ENCODE results near the gene KLF16.
A peak's percentile ranks its signal among the peaks of the same experiment; 100 is the strongest.
"Not testable (repeated sequence)": the region's sequence is repeated elsewhere in the genome, so short reads cannot be mapped to it uniquely, and the experiment has no call there.

KLF16 gene

DNA sequence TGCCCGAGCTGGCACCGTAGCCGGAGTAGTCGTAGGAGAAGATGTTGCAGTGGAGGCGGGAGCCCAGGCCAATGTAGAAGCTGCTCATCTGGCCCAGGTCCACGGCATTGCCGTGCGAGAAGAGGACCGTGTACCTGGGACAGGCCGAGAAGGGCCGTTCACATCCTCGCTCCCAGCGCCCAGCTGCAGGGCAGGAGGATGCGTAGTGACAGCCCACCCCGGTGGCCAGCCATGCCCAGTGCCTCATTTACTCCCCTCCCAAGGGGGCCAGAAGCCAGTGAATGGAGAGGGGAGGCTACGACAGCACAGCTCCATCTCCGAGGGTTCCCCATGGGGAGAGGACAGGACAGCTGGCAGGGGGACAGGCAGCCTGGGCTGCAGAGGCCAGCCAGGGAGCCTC, 16.6 kb upstream of the KLF16 start:
- peaks cover 35% of the 10 kb centered on the region for H3K4me1 Mint-ChIP-seq
- not testable (repeated sequence) for H3K4me3 Mint-ChIP-seq; H3K27me3 Mint-ChIP-seq; ATAC-seq; DNase-seq; H3K36me3 Mint-ChIP-seq (ENCODE audit: low read depth); H3K27ac Mint-ChIP-seq; H3K9me3 Mint-ChIP-seq

DNA sequence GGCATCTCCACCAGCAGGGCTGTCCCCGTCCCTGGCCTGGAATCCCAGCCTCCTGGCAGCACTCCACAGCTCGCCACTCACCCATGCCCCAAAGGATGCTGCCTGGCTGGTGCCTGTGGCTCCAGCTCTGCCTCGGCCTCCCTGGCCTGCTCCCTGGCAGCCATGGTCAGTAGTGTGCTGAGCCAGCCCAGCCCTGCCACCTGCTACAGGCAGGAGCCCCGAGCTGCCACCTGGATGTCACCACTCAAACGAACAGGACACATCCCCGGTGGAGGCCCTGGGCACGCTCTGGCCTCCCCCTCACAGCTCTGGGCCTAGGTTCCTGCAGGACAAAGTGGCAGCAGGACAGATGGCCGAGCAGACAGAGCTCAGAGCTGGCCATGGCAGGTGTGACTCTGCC, 15.2 kb upstream of the KLF16 start:
- not testable (repeated sequence) for ATAC-seq, H3K9me3 Mint-ChIP-seq, H3K4me3 Mint-ChIP-seq, DNase-seq, H3K27ac Mint-ChIP-seq, H3K27me3 Mint-ChIP-seq
- Mint-ChIP-seq H3K36me3 (ENCODE audit: low read depth) (peaks cover 14% of the 10 kb centered on the region), H3K4me1 (peaks cover 39% of the 10 kb centered on the region)

DNA sequence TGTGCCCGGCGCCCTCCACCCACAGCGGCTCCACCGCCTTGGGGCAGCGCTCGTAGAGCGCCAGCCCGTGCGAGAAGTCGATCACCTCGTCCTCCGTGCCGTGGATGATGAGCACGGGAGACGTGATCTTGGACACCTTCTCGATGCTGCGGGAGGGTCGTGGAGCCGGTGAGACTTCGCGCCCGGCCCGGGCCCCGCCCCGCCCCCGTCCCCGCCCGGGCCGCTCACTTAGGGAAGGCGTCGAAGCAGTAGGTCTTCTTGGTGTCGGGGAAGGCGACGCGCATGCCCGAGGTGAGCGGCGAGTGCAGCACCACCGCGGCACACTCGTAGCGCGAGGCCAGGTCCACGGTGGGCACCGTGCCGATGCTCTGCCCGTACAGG, 13.9 kb upstream of the KLF16 start:
- ATAC-seq, DNase-seq, H3K27ac Mint-ChIP-seq, H3K27me3 Mint-ChIP-seq, H3K4me3 Mint-ChIP-seq, H3K9me3 Mint-ChIP-seq: not testable (repeated sequence)
- peaks cover 28% of the 10 kb centered on the region for H3K4me1 Mint-ChIP-seq
- peaks cover 14% of the 10 kb centered on the region for H3K36me3 Mint-ChIP-seq (ENCODE audit: low read depth)

DNA sequence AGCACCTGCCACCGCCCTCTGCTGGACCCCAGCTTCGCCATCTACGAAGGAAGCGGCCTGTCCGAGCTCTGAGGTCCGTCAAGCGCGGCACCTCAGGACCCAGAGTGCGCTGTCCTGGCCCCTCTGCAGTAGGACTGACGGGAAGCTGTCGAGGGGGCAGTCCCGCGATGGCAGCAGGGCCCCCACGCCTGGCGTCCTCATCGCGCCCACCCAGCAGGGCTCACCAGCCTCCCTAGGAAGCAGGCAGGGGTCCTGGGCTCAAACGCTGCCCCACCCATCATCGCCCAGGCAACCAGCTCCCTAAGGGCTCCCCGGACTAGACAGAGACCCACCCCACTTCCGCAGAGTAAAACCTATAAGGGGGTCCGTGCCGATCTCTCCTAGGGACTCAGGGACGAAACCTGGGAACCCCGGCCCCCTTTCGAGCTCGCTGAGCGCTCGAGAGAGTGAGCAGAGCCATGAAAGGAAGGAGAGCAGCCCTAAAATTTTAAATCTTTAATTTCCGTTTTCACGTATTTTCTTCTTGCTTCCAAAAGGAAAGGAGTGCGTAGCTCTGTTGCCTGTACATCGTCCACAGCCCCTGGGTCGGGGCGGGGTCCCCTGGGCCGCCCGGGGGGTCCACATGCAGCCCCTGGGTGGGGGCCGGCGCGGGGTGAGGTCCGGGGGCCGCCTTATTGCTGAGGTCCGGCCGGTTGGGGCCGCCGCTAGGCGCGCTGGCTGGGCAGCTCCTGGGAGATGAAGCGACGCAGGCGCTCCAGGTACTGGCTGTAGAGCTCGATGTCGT, 13.3 kb upstream of the KLF16 start:
- H3K27me3 Mint-ChIP-seq, DNase-seq, H3K9me3 Mint-ChIP-seq: not testable (repeated sequence)
- Mint-ChIP-seq H3K27ac (peak overlapping the region; percentile 95), H3K36me3 (ENCODE audit: low read depth) (peaks cover 14% of the 10 kb centered on the region), H3K4me3 (peak overlapping the region; percentile 98), H3K4me1 (peaks cover 24% of the 10 kb centered on the region)
- ATAC-seq, result peak; percentile 14

DNA sequence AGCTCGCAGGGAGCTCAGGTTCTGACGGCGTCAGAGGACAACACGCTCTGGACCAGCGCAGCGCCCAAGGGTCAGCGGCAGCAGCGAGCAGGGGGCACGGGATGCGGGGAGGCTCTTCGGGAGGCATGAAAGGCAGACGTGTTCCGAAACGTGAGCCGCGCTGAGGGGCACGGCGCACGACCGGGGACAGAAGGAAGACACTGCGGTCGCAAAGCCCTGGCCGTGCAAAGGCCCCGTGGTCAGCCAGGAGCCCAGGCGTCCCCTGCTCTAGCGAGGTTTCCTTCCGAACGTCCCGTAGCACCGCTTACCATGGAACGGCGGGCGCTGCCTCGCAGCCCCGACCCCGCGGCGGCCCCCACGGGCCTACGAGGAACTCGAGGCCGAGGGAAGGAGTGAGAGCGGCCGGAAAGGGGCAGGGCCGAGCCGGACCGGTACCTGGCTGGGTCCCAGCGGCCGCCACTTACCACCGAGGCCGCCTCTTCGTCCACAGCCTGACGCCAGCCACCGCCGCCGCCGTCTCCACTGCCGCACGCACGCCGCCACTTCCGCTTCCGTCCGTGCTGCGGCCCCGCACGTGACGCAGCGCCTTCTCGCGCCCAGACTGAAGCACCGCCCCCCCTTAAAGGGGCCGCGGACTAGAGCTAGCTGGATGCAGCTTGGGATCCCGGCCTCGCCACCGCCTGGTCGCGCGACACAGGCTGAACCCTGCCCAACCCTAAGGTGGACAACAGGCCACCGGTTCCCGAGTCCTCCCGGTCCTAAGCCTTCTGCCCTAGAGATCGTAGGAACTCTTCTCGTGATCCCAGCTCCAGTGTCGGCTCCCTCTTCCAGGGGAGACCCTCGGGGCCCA, 12.5 kb upstream of the KLF16 start:
- peak overlapping the region; percentile 95 for H3K27ac Mint-ChIP-seq
- DNase-seq (peak; percentile 92), ATAC-seq (peak; percentile 93)
- no peaks in the 10 kb centered on the region for H3K9me3 Mint-ChIP-seq
- H3K4me1 Mint-ChIP-seq, result peaks cover 24% of the 10 kb centered on the region
- no peaks in the 10 kb centered on the region for H3K27me3 Mint-ChIP-seq
- peak overlapping the region; percentile 98 for H3K4me3 Mint-ChIP-seq
- peaks cover 14% of the 10 kb centered on the region for H3K36me3 Mint-ChIP-seq (ENCODE audit: low read depth)

DNA sequence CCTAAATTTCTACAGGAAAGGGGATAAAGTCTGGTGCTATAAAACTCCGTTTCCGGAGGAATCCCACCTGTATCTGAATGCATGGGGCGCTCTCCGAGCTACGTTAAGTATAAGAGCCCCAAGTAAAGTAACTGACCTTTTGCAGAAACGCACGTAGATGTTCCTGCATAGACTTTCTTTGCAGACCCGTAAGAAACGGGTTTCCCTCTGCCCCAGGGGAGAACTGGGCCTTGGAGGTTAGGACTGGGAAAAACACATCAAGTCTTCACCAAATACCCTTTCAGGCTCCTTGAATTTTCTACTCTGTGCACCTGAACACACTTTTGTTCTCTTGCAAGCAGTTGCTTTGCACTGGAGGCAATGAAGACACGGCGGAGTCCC, 11.9 kb upstream of the KLF16 start:
- not testable (repeated sequence) for ATAC-seq, H3K27me3 Mint-ChIP-seq, DNase-seq, H3K9me3 Mint-ChIP-seq
- Mint-ChIP-seq H3K4me1 (peaks cover 24% of the 10 kb centered on the region), H3K27ac (peak overlapping the region; percentile 95), H3K4me3 (peak overlapping the region; percentile 98), H3K36me3 (ENCODE audit: low read depth) (peaks cover 16% of the 10 kb centered on the region)

DNA sequence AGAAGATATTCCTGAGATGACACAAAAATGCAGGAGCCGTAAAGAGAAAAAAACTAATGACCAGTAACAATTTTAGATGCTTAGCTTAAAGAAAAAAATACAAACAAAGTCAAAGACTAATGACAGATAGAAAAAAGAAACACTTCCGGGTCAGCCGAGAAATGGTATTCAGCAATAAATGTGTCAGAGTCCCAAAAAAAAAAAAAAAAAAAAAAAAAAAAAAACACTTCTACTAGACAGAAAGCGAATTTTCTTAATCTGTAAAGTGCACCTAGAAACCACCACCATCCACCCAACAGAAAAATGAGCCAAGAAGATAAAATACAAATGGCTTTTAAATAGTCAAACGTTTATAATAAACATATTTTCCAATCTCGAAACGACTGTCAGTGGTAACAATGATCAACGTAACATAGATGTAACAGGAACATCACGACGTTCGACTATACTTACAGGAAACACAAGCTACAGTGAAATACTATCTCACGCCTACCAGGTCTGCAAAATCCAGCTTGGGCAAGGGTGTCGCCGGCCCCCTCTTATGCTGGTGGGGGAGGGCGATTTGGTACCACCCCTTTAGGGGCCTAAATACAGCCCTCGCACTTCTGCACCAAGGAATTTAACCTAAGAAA, 11.3 kb upstream of the KLF16 start:
- Mint-ChIP-seq H3K4me3 (peak overlapping the region; percentile 98), H3K27ac (peak overlapping the region; percentile 95), H3K36me3 (ENCODE audit: low read depth) (peaks cover 16% of the 10 kb centered on the region), H3K27me3 (no peaks in the 10 kb centered on the region), H3K9me3 (no peaks in the 10 kb centered on the region), H3K4me1 (peaks cover 20% of the 10 kb centered on the region)
- no peak for DNase-seq
- no peak for ATAC-seq

DNA sequence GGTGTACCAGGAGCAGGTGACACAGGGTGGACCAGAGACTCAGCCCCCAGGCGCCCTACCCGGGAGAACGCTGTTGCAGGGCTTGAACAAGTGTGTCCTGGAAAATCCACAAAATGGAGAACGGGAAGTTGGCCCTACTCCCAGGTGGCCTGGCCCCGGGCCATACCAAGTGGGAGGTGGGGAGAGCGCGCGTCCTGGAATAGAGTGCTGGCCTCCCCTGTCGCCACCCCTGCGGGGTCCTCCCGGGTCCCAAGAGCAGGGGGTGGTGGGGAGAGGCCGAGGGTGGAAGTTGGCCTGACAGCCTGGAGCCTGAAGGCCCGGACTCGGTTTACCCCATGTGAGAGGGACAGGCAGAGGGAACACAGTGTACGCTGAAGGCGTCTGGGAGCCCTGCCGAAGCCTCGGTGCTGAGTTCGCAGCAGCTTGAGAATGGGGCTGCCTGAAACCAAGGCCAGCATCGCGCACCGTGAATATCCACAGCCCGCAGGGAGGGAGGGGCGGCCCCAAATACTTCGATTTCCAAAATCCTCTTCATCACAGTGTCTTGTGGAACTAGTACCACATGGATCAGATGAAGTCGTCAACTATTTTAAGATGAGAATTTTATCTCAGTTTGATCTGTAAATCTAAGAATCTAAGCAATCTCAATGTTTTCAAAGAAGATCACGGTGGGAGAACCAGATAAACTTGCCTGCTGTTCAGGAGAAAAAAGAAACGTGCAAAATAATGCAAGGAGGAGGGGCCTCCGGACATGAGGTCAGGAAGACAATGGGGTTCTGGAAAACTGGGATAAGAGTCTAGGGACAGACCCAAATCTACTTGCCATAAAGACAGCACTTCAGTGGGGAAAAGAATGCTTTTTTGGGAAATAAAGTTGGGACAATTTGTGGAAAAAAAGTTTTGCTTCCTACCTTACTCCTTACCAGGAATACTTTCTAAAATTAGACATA, 10.4 kb upstream of the KLF16 start:
- Mint-ChIP-seq H3K27me3 (no peaks in the 10 kb centered on the region), H3K4me1 (peaks cover 23% of the 10 kb centered on the region), H3K9me3 (no peaks in the 10 kb centered on the region), H3K27ac (peak overlapping the region; percentile 95), H3K4me3 (peak overlapping the region; percentile 98), H3K36me3 (ENCODE audit: low read depth) (peaks cover 16% of the 10 kb centered on the region)
- DNase-seq, result no peak
- ATAC-seq, result no peak

DNA sequence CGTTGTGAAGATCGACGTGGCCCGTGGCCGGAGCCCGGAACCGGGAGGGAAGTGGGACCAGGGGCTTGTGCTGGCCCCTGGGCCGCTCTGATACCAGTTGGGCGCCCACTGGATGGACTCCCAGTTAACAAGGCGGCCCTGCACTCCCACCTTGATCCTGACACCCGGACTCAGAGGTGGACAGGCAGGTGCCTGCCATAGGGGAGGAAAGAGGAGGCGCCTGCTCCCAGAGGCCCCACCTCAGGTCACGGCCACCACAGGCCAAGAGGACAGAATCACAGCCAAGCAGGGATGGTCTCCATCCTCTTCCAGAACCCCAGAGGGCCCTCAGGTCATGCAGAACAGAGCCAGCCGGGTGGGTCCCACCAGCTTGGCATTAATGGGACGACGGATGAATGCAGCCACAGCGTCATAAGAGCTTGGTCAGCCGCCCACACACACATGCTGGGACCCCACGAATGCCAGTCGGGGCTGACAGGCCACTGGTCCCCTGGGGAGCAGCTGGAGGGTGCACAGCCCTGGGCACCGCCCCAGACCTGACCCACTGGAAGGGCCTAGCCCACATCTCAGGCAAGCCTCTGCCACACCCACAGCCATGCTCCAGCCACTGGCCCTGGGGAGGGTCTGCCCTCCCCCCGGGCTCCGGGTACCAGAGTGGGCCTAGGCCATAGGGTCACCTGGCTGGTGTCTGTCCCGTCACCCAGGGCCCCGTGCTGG, 9.6 kb upstream of the KLF16 start:
- Mint-ChIP-seq H3K27ac (no peak overlapping the region), H3K4me3 (no peak overlapping the region), H3K27me3 (no peaks in the 10 kb centered on the region), H3K36me3 (ENCODE audit: low read depth) (peaks cover 16% of the 10 kb centered on the region), H3K4me1 (peaks cover 23% of the 10 kb centered on the region), H3K9me3 (no peaks in the 10 kb centered on the region)
- DNase-seq (no peak), ATAC-seq (no peak)

DNA sequence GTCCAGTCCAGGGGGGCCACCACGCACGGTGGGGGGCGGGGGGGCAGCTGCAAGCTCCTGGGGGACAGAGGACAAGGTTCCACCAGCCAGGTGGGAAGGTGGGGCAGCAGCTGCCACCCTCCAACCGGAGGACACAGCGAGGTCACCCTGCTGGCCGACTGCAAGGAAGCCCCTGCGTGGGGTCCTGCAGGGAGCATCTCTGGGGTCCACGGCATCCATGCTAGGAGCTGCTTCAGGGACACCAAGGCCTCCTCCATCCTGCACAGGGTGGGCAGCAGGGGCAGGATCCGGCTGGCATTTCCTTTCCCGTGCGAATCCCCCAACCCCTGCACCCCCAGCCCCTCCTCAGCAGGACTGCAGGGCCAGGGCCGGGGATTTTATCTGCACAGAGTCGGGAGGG, 8.3 kb upstream of the KLF16 start:
- Mint-ChIP-seq H3K27me3 (no peaks in the 10 kb centered on the region), H3K4me3 (no peak overlapping the region), H3K27ac (no peak overlapping the region), H3K4me1 (peaks cover 26% of the 10 kb centered on the region), H3K36me3 (ENCODE audit: low read depth) (peaks cover 16% of the 10 kb centered on the region), H3K9me3 (no peaks in the 10 kb centered on the region)
- DNase-seq (no peak), ATAC-seq (no peak)

DNA sequence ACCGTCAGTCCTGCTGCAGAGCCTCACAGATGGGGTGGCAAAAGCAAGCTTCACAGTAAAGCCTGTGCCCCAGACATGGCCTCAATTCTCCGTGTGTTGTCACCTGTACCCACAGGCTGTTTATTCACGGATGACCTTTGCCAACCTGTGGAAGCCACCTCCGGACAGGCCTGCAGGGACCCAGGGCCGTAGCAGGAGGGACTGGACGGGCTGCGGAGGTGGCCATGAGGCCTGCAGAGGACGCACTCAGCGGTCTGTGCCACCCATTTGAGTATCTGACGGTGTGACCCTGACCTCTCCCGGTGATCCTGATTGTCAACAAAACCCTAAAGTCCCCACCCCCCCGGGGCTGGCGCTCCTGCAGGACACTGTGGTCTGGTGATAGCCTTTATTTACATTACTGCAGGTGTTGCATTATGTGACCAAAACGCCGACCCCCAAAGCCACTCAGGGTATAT, 7.8 kb upstream of the KLF16 start:
- no peak for ATAC-seq
- H3K4me3 Mint-ChIP-seq, result no peak overlapping the region
- DNase-seq, result no peak
- peaks cover 24% of the 10 kb centered on the region for H3K4me1 Mint-ChIP-seq
- H3K27me3 Mint-ChIP-seq, result no peaks in the 10 kb centered on the region
- H3K9me3 Mint-ChIP-seq, result no peaks in the 10 kb centered on the region
- peaks cover 16% of the 10 kb centered on the region for H3K36me3 Mint-ChIP-seq (ENCODE audit: low read depth)
- H3K27ac Mint-ChIP-seq, result no peak overlapping the region

DNA sequence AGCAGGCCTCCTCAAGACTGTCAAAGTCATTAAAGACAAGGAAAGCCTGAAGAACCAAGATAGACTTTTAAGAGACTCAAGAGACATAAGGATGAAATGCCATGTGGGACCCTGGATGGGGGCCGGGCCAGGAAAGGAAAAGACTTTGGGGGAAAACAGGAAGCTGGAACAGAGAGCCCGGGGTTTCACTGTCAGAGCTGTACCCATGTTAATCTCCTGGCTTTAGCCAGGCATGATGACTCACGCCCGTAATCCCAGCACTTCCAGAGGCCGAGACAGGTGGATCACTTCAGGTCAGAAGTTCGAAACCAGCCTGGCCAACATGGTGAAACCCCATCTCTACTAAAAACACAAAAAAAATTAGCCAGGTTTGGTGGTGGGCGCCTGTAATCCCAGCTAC, 5.6 kb upstream of the KLF16 start:
- Mint-ChIP-seq H3K4me1 (peaks cover 20% of the 10 kb centered on the region), H3K27ac (no peak overlapping the region)

DNA sequence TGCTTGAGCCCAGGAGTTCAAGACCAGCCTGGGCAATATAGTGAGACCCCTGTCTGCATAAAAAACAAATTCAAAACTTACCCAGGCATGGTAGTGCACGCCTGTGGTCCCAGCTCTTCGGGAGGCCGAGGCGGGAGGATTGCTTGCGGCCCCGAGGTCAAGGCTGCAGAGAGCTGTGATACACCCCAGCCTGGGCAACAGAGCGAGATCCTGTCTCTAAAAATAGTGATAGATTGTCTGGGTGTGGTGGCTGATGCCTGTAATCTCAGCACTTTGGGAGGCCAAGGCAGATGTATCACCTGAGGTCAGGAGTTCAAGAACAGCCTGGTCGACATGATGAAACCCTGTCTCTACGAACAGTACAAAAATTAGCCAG, 4.0 kb upstream of the KLF16 start:
- Mint-ChIP-seq H3K4me3 (no peak overlapping the region), H3K36me3 (ENCODE audit: low read depth) (peaks cover 4% of the 10 kb centered on the region), H3K27me3 (no peaks in the 10 kb centered on the region), H3K9me3 (no peaks in the 10 kb centered on the region), H3K27ac (peak overlapping the region; percentile 46), H3K4me1 (peaks cover 15% of the 10 kb centered on the region)
- ATAC-seq, result no peak
- no peak for DNase-seq

More for the DNA sequence above, 5.6 kb upstream of the KLF16 start:
- H3K9me3 Mint-ChIP-seq, result no peaks in the 10 kb centered on the region
- H3K27me3 Mint-ChIP-seq, result no peaks in the 10 kb centered on the region
- no peak overlapping the region for H3K4me3 Mint-ChIP-seq
- ATAC-seq, result no peak
- no peak for DNase-seq
- peaks cover 4% of the 10 kb centered on the region for H3K36me3 Mint-ChIP-seq (ENCODE audit: low read depth)

All from activated naive CD8-positive, alpha-beta T cell treated with anti-CD3 and anti-CD28 coated beads, Interleukin-2, amount 50 U/mL, for 24 hours (primary cell).